HTR-8/SVneo (cell line): Measurements from ENCODE around the gene MRPL48.
"Not testable (repeated sequence)": the region's sequence is repeated elsewhere in the genome, so short reads cannot be mapped to it uniquely, and the experiment has no call there.

ENCODE experiments used
- DNase-seq: peaks from one replicate; pipeline ENCODE4 v3.0.0; 2011; ENCODE audit warnings: low spot score, mixed read lengths; ENCODE audit not compliant: insufficient read length
- FAIRE-seq: peaks from 2 replicates; lab custom pipeline; 2011; peaks lifted over from hg19 to GRCh38; lab: Jason Lieb, UNC

The MRPL48 gene

DNA sequence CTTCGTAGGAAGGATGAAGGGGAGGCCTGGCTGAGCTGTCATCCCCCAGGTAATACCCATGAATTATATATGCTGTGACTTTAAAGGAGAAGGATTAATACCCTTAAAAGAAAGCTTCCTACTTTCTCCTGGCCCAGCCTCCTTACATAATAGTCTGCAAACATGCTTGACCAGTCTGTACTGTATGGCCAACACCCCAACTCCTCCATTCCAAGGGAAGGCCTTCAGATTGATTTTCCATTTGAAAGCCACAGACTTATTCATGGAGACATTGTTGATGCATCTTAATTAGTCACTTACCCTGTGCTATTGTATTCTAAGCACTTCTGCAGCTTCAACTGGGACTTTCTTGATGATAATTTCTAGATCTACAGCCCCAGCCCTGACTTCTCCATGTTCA, 91.1 kb downstream of the MRPL48 start:
- no peak for FAIRE-seq
- DNase-seq: no peak

DNA sequence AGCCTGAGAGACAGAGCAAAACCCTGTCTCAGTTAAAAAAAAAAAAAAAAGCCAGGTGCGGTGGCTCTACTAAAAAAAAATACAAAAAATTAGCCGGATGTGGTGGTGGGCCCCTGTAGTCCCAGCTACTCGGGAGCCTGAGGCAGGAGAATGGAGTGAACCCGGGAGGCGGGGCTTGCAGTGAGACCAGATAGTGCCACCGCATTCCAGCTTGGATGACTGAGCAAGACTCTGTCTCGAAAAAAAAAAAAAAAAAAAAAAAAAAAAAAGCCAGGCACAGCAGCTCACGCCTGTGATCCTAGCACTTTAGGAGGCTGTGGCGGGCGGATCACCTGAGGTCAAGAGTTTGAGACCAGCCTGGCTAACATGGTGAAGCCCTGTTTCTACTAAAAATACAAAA, 92.8 kb downstream of the MRPL48 start:
- FAIRE-seq: not testable (repeated sequence)

DNA sequence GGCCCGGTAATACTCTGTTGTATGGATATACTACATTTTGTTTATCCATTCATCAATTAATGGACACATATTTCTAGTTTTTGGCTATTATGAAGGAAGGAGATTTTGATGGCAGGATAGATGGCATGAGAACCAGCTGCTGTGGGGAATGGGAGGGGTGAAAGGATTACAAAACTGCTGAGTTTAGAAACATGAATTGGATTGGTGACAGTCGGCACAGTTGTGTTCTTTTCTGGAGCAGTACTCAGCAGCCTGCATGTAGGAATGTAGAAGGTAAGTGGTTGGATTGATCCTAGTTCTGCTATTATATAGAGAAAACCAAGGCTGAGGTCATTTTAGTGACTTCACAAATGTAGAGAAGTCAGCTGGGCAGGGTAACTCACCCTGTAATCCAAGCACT, 96.2 kb downstream of the MRPL48 start:
- FAIRE-seq: no peak
- no peak for DNase-seq

More for the DNA sequence above, 92.8 kb downstream of the MRPL48 start:
- DNase-seq: not testable (repeated sequence)

DNA sequence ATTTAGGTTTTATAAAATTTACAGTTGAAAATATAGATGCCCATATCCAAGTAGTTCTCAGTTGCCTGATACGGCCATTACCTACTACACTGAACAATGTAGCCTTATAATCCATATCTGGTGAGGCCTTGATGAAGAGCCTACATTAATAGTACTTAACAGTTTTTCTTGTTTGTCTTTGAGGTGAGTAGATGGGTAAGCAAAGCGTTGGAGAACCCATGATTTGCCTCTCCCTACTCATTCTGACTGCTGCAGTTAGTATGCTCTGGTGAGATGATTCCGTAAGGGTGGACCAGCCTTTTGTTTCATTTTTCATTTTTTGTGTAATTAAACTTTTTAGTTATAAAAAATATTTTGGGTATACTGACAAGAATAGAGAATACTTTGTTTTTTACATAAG, 100.6 kb downstream of the MRPL48 start:
- DNase-seq: no peak
- no peak for FAIRE-seq

DNA sequence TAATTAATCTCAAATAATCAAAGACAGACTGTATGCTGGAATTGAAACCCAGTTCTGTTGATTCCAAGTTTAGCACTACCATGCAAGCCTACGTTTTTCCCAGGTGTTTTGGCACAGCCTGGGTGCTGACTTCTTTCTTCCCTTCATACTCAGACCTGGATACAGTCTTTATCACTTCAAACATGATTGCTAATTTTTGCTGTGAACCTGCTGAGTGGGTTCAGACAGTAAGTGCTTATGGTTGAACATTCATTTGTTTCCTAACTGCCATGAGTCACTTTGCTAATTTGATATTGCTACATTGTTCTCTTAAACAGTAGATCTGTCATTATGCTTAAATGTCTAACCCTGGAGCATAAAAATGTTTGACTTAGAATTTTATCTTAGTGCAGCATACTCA, 101.3 kb downstream of the MRPL48 start:
- FAIRE-seq: no peak
- DNase-seq: no peak

DNA sequence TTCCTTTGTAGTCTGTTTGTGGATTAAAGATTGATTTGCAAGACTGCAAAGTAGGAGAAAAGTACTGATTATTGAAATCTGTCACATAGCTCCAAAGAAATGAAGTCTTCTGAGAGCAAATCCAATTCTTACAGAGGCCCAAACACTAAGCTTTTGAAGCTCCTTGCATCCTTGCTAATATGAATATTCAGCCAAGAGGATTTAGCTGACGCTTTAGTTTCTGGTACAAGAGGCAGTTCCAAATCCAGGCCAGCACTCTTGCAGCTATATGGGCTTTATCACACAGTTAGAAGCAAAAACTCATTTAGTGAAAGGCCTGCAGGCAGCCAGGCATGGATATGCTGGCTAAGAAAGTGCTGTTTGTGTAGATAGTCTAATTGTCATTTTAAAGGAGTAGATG, 101.9 kb downstream of the MRPL48 start:
- no peak for DNase-seq
- FAIRE-seq: no peak

DNA sequence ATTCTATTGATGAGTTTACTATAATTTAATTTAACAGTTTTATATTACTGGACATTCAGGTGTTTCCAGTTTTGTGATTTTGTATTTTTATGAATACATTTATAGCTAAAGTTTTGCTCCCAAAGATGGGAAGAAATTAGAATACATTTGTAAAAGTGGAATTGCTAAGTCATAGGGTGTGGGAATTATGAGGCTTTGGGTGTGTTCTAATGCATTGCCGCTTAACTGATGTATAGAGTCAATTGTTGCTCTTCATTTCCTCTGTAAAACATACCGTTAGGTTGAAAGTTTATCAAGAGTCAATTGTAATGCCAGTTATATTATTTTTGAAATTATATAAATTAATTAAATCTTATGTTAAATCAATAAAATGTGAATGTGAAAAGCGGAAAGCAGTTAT, 105.4 kb downstream of the MRPL48 start:
- FAIRE-seq: no peak

DNA sequence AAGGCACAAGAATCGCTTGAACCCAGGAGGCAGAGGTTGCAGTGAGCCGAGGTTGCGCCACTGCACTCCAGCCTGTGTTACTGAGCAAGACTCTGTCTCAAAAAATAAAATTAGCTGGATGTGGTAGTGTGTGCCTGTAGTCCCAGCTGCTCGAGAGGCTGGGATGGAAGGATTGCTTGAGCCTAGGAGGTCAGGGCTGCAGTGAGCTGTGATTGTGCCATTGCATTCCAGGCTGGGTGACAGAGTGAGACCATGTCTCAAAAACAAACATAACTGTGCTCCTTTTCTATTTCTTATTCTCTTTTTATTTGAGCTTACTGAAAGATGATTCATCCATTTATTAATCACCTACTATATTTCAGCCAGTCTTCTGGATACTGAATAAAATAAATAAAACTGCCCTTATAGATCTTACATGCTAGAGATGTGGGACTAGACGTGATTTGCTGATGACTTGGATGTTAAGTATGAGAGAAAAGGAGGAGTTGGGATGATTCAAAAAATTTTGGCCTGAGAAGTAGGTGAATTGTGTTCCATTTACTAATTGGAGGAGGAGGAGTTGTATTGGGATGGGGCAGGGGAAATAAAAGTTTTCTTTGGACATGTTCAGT, 107.2 kb downstream of the MRPL48 start:
- DNase-seq: no peak
- no peak for FAIRE-seq

More for the DNA sequence above, 105.4 kb downstream of the MRPL48 start:
- no peak for DNase-seq

DNA sequence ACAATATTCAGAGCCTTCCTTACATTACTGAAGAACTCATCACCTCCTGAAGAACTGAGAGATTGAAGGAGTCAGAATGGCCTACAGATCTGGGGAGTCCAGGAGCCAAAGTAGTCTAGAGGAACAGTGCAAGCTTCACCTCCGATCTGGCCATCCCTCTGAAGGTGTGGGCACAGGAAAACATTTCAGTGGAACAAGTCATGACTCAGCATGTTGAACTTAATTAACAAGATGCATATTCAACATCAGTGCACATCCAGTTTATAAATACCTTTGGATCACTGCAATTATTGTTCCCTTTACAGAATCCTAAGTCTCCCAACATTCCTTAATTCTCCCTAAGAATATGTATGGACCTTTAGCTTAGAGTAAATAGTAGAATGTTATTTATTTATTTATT, 114.6 kb downstream of the MRPL48 start:
- FAIRE-seq: peak; percentile 60
- no peak for DNase-seq

DNA sequence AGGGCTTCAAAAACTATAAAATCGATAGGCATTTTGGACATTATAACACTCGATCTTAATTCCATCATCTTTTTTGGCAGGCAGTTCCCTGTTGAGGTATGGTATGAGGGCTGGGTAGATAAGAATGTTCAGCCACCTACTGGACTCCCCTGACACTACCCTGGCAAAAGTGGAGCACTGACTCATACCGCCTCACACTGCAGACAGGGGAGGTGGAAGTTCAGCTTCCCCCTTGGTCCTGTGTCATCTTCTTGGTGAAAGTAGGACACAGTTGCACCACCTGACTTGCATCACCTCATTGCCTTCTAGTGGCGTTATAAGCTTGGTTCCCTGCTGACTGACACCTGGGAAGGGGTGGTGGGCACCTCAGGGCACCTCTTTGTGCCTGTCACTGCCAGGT, 119.5 kb downstream of the MRPL48 start:
- FAIRE-seq: peak; percentile 74
- peak; percentile 45 for DNase-seq

DNA sequence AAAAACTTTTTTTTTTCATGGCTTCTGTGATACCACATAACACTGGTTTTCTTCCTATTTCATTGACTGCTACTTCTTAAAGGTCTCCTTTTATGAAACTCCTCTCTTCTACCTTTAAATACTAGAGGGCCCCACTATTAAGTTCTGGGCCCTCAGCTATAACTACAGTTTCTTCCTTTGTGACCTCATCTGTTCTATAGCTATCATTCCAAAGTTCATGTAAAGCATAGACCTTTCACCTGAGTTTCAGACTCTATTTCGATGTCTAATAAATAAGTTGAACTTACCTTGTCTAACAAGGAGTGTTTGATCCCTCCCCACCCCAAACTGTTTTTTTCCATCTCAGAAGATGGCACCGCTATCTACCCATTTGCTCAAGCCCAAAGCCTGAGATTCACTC, 124.4 kb downstream of the MRPL48 start:
- FAIRE-seq (no peak), DNase-seq (no peak)

DNA sequence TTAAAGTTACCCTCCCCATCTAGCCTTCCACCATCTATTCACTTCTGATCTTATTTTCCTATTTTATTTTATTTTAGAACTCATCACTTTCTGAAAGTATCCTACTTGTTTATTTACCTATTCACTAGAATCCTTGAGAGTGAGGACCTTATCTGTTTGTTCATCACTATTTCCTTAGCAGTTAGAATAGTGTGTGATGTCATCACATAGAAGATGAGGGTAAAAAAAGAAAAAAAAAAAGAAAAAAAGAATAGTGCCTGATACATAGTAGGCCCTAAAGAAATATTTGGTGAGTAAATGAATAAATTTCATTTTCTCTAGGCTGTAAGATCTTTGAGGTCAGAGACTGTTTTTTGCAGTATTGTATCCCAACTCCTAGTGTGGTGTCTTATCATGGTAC, 125.8 kb downstream of the MRPL48 start:
- FAIRE-seq (no peak), DNase-seq (no peak)

DNA sequence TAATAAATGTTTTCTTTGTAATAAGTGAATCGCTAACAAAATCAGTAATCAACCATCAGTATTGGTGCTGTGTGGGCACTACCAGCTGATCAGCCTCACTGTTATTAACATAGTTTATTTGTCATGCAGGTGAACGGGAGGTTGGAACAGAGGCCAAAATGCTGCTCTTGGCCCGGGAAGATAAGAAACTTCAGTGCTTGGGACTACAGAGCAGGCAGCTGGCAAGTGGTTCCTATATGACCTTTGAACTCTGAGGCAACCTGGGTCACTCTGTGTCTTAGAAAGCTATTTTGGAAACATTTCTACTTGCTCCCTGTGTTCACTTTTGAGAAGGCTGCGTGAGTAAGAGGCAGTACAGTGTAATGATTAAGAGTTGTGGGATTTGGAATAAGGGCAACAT, 126.6 kb downstream of the MRPL48 start:
- no peak for DNase-seq
- no peak for FAIRE-seq
